B cell (primary cell): ENCODE measurements around the gene AUTS2.

ENCODE experiments used
- EZH2 ChIP-seq: IDR thresholded peaks from 2 replicates; pipeline ENCODE4 v1.6.1; 2012; ENCODE audit warnings: borderline replicate concordance, low read depth, mild to moderate bottlenecking, moderate library complexity, low read length; ENCODE audit not compliant: insufficient read depth, poor library complexity, severe bottlenecking
- TF ChIP-seq, protein P1 (sequence below): fragments of 200-600 bp; IDR thresholded peaks from one replicate; pipeline ENCODE4 v1.8.0; 2022; ENCODE audit warnings: antibody characterized with exemption, mild to moderate bottlenecking

DNA sequence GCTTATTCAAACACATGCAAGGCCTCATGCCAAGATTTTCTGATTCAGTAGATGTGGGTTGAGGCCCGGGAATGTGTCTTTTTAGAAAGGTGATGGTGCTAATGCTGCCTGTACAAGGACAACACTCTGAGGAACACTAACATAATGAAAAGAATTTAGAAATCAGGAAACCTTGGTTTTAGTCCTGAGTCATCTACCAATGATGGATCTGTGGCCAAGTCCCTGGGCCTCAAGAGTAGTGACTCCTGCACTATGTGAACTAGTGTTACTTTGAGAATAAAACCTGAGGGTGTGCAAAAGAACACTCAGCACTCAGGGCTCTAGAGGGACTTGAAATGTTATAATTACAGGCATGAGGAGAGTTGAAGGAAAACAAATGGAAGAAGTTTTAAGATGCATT is 792.0 kb downstream of the AUTS2 start:
- TF ChIP-seq, protein P1, sequence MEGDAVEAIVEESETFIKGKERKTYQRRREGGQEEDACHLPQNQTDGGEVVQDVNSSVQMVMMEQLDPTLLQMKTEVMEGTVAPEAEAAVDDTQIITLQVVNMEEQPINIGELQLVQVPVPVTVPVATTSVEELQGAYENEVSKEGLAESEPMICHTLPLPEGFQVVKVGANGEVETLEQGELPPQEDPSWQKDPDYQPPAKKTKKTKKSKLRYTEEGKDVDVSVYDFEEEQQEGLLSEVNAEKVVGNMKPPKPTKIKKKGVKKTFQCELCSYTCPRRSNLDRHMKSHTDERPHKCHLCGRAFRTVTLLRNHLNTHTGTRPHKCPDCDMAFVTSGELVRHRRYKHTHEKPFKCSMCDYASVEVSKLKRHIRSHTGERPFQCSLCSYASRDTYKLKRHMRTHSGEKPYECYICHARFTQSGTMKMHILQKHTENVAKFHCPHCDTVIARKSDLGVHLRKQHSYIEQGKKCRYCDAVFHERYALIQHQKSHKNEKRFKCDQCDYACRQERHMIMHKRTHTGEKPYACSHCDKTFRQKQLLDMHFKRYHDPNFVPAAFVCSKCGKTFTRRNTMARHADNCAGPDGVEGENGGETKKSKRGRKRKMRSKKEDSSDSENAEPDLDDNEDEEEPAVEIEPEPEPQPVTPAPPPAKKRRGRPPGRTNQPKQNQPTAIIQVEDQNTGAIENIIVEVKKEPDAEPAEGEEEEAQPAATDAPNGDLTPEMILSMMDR = no peak
- TF ChIP-seq EZH2 = no peak
